ENCODE measurements around the gene SH3BP4.

- no peak for TF ChIP-seq CTCF (IDR thresholded peaks at IDR 0.05)
- TF ChIP-seq POLR2A (IDR thresholded peaks at IDR 0.05), result no peak
These were observed 140.2 kb downstream of the SH3BP4 start for GRCh38 chr2:235091983-235092382.
